ENCODE data around the gene SPATC1L.

DNA sequence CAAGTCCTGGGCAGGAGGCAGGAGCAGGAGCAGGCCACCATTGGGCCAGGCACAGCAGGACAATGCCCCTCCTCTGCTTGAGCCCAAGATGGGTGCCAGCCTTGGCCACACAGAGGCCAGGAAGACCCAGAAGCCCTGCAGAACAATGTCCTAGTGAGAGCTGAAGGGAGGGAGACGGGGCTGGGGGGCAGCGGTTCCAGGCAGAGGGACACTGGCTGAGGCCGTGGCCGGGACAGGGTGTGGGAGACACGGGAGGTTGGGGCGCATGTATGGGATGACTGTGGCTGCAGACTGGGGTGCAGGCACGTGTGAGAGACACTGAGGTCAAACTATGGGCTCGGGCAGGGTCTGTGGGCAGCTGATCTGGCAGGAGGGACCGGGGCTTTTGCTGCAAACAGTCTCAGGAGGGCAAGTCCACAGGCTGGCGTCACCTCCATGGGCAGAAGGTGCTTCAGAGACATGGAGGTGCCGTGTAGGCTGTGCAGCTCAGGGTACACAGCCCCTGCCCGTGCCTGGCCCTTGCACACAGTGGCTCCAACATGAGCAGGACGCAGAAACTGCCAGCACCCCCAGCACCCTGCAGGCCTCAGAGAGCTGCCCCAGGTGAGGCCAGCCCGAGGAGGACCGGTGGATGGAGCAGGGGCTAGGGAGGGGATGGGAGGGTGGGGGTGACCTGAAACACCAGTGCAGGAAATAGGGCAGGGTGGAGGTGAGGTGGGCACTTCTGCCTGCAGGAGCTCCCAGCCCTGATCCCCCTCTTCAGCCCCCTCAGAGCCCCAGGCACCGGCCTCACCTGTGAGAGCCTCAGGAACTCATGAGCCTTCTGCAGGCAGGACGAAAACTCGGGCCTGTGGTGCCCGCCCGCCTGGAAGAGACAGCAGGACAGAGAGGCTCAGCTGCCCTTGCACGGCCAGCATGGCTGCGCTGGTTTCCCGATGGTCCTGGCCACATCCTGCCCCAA lies 24.8 kb upstream of the SPATC1L start:
- TF ChIP-seq, protein P1, sequence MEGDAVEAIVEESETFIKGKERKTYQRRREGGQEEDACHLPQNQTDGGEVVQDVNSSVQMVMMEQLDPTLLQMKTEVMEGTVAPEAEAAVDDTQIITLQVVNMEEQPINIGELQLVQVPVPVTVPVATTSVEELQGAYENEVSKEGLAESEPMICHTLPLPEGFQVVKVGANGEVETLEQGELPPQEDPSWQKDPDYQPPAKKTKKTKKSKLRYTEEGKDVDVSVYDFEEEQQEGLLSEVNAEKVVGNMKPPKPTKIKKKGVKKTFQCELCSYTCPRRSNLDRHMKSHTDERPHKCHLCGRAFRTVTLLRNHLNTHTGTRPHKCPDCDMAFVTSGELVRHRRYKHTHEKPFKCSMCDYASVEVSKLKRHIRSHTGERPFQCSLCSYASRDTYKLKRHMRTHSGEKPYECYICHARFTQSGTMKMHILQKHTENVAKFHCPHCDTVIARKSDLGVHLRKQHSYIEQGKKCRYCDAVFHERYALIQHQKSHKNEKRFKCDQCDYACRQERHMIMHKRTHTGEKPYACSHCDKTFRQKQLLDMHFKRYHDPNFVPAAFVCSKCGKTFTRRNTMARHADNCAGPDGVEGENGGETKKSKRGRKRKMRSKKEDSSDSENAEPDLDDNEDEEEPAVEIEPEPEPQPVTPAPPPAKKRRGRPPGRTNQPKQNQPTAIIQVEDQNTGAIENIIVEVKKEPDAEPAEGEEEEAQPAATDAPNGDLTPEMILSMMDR (IDR thresholded peaks at IDR 0.05) = no peak
- no peak for TF ChIP-seq EZH2 (IDR thresholded peaks at IDR 0.05; ENCODE audit: borderline replicate concordance, insufficient read depth, low read depth, low read length, poor library complexity, severe bottlenecking)

Measured in B cell (primary cell).